OCI-LY3 (cell line): ENCODE data around the gene LRP2.

Source experiments
- EZH2phosphoT487 ChIP-seq: fragments of 200-600 bp; shearing (Covaris generic); IDR thresholded peaks from 2 replicates; pipeline ENCODE4 v1.6.1; 2018; ENCODE audit warnings: antibody characterized with exemption, mixed run types, low read depth
- TF ChIP-seq, protein P1 (sequence below): fragments of 200-600, 300-600 bp; sonication (generic); IDR thresholded peaks from 2 replicates; pipeline ENCODE4 v1.5.1; 2014; ENCODE audit warnings: antibody characterized with exemption, low read length, low read depth

DNA sequence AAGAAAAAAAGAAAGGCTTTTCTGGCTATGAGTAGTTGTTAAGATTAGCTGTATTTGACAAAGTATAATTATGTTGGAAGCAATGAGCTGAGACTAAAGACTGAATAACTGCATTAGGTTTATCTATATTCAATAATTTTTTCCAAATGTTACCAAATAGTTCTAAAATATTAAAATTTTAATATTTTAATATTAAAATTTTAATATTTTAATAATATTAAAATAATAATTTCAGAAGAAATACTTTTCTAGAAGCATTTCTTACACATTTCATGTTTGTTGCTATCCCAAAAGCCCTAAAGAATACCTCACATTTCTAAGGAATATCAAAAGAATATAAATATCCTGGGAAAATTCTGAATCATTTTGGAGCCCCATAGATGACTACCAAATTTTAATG is 74.7 kb downstream of the LRP2 start:
- TF ChIP-seq, protein P1, sequence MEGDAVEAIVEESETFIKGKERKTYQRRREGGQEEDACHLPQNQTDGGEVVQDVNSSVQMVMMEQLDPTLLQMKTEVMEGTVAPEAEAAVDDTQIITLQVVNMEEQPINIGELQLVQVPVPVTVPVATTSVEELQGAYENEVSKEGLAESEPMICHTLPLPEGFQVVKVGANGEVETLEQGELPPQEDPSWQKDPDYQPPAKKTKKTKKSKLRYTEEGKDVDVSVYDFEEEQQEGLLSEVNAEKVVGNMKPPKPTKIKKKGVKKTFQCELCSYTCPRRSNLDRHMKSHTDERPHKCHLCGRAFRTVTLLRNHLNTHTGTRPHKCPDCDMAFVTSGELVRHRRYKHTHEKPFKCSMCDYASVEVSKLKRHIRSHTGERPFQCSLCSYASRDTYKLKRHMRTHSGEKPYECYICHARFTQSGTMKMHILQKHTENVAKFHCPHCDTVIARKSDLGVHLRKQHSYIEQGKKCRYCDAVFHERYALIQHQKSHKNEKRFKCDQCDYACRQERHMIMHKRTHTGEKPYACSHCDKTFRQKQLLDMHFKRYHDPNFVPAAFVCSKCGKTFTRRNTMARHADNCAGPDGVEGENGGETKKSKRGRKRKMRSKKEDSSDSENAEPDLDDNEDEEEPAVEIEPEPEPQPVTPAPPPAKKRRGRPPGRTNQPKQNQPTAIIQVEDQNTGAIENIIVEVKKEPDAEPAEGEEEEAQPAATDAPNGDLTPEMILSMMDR = no peak
- TF ChIP-seq EZH2phosphoT487 = no peak
